ENCODE results near the gene MMP17.

MMP17 gene

GRCh38 chr12:131854861-131855476, 26.8 kb downstream of the MMP17 start:
- peaks cover 0 to 15% of the 10 kb centered on the region in 2 donors for H3K27me3 ChIP-seq (ENCODE audit: control insufficient read depth in 1 of 2, insufficient read depth in 2 of 2, low read length in 2 of 2)
- H3K9me3 ChIP-seq (ENCODE audit: low read length): no peaks in the 10 kb centered on the region

GRCh38 chr12:131855521-131856142, 27.4 kb downstream of the MMP17 start:
- Histone ChIP-seq H3K4me1 (ENCODE audit: insufficient read depth, low read length) (no peaks in the 10 kb centered on the region), H3K4me3 (ENCODE audit: low read depth in 1 of 2, low read length in 2 of 2) (no peak overlapping the region), H3K27ac (ENCODE audit: low read depth, low read length) (no peak overlapping the region), H3K27me3 (ENCODE audit: control insufficient read depth in 1 of 2, insufficient read depth in 2 of 2, low read length in 2 of 2) (peaks cover 0 to 15% of the 10 kb centered on the region in 2 donors), H3K36me3 (ENCODE audit: insufficient read depth, low read length) (no peaks in the 10 kb centered on the region), H3K9ac (ENCODE audit: low read length) (no peak overlapping the region), H3K9me3 (ENCODE audit: low read length) (no peaks in the 10 kb centered on the region)

More at GRCh38 chr12:131854861-131855476, 26.8 kb downstream of the MMP17 start:
- Histone ChIP-seq H3K9ac (ENCODE audit: low read length) (no peak overlapping the region), H3K27ac (ENCODE audit: low read depth, low read length) (no peak overlapping the region), H3K4me3 (ENCODE audit: low read depth in 1 of 2, low read length in 2 of 2) (no peak overlapping the region), H3K36me3 (ENCODE audit: insufficient read depth, low read length) (no peaks in the 10 kb centered on the region), H3K4me1 (ENCODE audit: insufficient read depth, low read length) (no peaks in the 10 kb centered on the region)

GRCh38 chr12:131856366-131857097, 28.3 kb downstream of the MMP17 start:
- Histone ChIP-seq H3K9ac (ENCODE audit: low read length) (no peak overlapping the region), H3K27ac (ENCODE audit: low read depth, low read length) (no peak overlapping the region), H3K27me3 (ENCODE audit: control insufficient read depth in 1 of 2, insufficient read depth in 2 of 2, low read length in 2 of 2) (peaks cover 0 to 15% of the 10 kb centered on the region in 2 donors), H3K9me3 (ENCODE audit: low read length) (no peaks in the 10 kb centered on the region), H3K4me1 (ENCODE audit: insufficient read depth, low read length) (no peaks in the 10 kb centered on the region), H3K36me3 (ENCODE audit: insufficient read depth, low read length) (no peaks in the 10 kb centered on the region), H3K4me3 (ENCODE audit: low read depth in 1 of 2, low read length in 2 of 2) (no peak overlapping the region)

- Histone ChIP-seq H3K9me3 (ENCODE audit: low read length) (no peaks in the 10 kb centered on the region), H3K36me3 (ENCODE audit: insufficient read depth, low read length) (no peaks in the 10 kb centered on the region), H3K9ac (ENCODE audit: low read length) (no peak overlapping the region), H3K4me1 (ENCODE audit: insufficient read depth, low read length) (no peaks in the 10 kb centered on the region), H3K27ac (ENCODE audit: low read depth, low read length) (no peak overlapping the region), H3K27me3 (ENCODE audit: control insufficient read depth in 1 of 2, insufficient read depth in 2 of 2, low read length in 2 of 2) (peaks cover 0 to 9% of the 10 kb centered on the region in 2 donors), H3K4me3 (ENCODE audit: low read depth in 1 of 2, low read length in 2 of 2) (no peak overlapping the region)
Measured at GRCh38 chr12:131857908-131858850, 30.0 kb downstream of the MMP17 start.

GRCh38 chr12:131860472-131861260, 32.5 kb downstream of the MMP17 start:
- peaks cover 0 to 3% of the 10 kb centered on the region in 2 donors for H3K27me3 ChIP-seq (ENCODE audit: control insufficient read depth in 1 of 2, insufficient read depth in 2 of 2, low read length in 2 of 2)
- no peaks in the 10 kb centered on the region for H3K9me3 ChIP-seq (ENCODE audit: low read length)
- H3K36me3 ChIP-seq (ENCODE audit: insufficient read depth, low read length): no peaks in the 10 kb centered on the region
- H3K27ac ChIP-seq (ENCODE audit: low read depth, low read length): no peak overlapping the region
- H3K9ac ChIP-seq (ENCODE audit: low read length): no peak overlapping the region
- H3K4me3 ChIP-seq (ENCODE audit: low read depth in 1 of 2, low read length in 2 of 2): no peak overlapping the region
- H3K4me1 ChIP-seq (ENCODE audit: insufficient read depth, low read length): no peaks in the 10 kb centered on the region

GRCh38 chr12:131861261-131862083, 33.3 kb downstream of the MMP17 start:
- Histone ChIP-seq H3K36me3 (ENCODE audit: insufficient read depth, low read length) (no peaks in the 10 kb centered on the region), H3K27ac (ENCODE audit: low read depth, low read length) (no peak overlapping the region), H3K4me3 (ENCODE audit: low read depth in 1 of 2, low read length in 2 of 2) (no peak overlapping the region), H3K4me1 (ENCODE audit: insufficient read depth, low read length) (no peaks in the 10 kb centered on the region), H3K27me3 (ENCODE audit: control insufficient read depth in 1 of 2, insufficient read depth in 2 of 2, low read length in 2 of 2) (peaks cover 0 to 3% of the 10 kb centered on the region in 2 donors), H3K9ac (ENCODE audit: low read length) (no peak overlapping the region), H3K9me3 (ENCODE audit: low read length) (no peaks in the 10 kb centered on the region)

GRCh38 chr12:131862084-131862441, 33.9 kb downstream of the MMP17 start:
- Histone ChIP-seq H3K27me3 (ENCODE audit: control insufficient read depth in 1 of 2, insufficient read depth in 2 of 2, low read length in 2 of 2) (peaks cover 0 to 3% of the 10 kb centered on the region in 2 donors), H3K9ac (ENCODE audit: low read length) (no peak overlapping the region), H3K36me3 (ENCODE audit: insufficient read depth, low read length) (no peaks in the 10 kb centered on the region), H3K9me3 (ENCODE audit: low read length) (no peaks in the 10 kb centered on the region), H3K4me3 (ENCODE audit: low read depth in 1 of 2, low read length in 2 of 2) (no peak overlapping the region), H3K4me1 (ENCODE audit: insufficient read depth, low read length) (no peaks in the 10 kb centered on the region), H3K27ac (ENCODE audit: low read depth, low read length) (no peak overlapping the region)

- no peak overlapping the region for H3K4me3 ChIP-seq (ENCODE audit: low read depth in 1 of 2, low read length in 2 of 2)
- H3K36me3 ChIP-seq (ENCODE audit: insufficient read depth, low read length): no peaks in the 10 kb centered on the region
- no peaks in the 10 kb centered on the region for H3K9me3 ChIP-seq (ENCODE audit: low read length)
- no peak overlapping the region for H3K27ac ChIP-seq (ENCODE audit: low read depth, low read length)
- H3K4me1 ChIP-seq (ENCODE audit: insufficient read depth, low read length): no peaks in the 10 kb centered on the region
- peaks cover 0 to 3% of the 10 kb centered on the region in 2 donors for H3K27me3 ChIP-seq (ENCODE audit: control insufficient read depth in 1 of 2, insufficient read depth in 2 of 2, low read length in 2 of 2)
- no peak overlapping the region for H3K9ac ChIP-seq (ENCODE audit: low read length)
Measured at GRCh38 chr12:131862600-131862993, 34.4 kb downstream of the MMP17 start.

GRCh38 chr12:131862994-131863710, 35.0 kb downstream of the MMP17 start:
- Histone ChIP-seq H3K4me3 (ENCODE audit: low read depth in 1 of 2, low read length in 2 of 2) (no peak overlapping the region), H3K9me3 (ENCODE audit: low read length) (no peaks in the 10 kb centered on the region), H3K4me1 (ENCODE audit: insufficient read depth, low read length) (no peaks in the 10 kb centered on the region), H3K27me3 (ENCODE audit: control insufficient read depth in 1 of 2, insufficient read depth in 2 of 2, low read length in 2 of 2) (peaks cover 0 to 3% of the 10 kb centered on the region in 2 donors), H3K27ac (ENCODE audit: low read depth, low read length) (no peak overlapping the region), H3K9ac (ENCODE audit: low read length) (no peak overlapping the region), H3K36me3 (ENCODE audit: insufficient read depth, low read length) (no peaks in the 10 kb centered on the region)
